Cardiac ventricle fibroblast (primary cell): Measurements from ENCODE around the gene KCTD15. TPM values are rescaled to one million over a fixed set of nuclear protein-coding genes. Genes with fewer than 3 reads are reported as not detected.

ENCODE experiments used
- total RNA-seq: library from RNA; depleted of rRNA; stranded (reverse); fragments of >200 nt; gene quantifications from 2 replicates; pipeline ENCODE4 v1.2.3, GENCODE V29; 2015

Gene KCTD15, protein sequence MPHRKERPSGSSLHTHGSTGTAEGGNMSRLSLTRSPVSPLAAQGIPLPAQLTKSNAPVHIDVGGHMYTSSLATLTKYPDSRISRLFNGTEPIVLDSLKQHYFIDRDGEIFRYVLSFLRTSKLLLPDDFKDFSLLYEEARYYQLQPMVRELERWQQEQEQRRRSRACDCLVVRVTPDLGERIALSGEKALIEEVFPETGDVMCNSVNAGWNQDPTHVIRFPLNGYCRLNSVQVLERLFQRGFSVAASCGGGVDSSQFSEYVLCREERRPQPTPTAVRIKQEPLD
- total RNA-seq, result 19.4 and 22.9 TPM in 2 replicates

DNA sequence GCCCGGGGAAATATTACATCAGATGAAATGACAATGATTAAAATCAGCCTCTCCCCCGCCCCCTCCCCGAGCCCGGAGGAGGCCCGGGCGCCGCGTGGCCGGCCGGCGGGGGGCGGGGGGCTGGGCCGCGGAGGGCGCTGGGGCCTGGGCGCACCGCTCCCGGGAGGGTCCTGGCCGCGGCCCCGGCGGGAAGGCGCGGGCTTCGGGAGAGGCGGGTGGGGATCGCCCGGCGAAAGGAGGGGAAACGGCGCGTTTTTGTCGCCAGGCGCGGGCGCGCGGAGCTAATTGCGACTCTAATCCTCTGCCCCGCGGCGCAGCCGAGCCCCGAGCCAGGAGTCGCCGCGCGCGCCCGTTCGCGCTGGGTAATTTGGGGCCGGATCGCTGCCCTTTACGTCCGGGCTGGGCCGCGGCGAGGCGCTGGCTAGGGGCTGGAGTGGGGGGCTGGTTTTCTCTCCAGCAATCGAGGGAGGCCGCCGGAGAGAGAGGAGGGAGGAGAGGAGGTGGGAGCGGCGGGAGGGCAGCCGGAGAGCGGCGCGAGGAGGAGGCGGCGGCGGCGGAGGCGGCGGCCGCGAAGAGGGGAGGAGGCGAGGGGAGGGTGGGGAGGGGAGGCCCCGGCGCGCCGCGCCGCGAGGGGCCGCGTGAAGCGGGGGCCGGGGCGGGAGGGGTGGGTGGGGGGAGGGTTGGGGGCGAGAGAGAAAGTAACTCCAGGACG, at the start of gene KCTD15:
Gene KCTD15, plus strand, starts transcription at position 707 of the 712 bp plus-strand sequence. CDS start 3,585 bp downstream, outside the sequence.

Other genes with a start within 250 kb of the KCTD15 start
- gene CHST8, start 174.9 kb upstream of the KCTD15 start, total RNA-seq, result not detected in 2 replicates